Measurements from ENCODE around the gene GALNT17.

DNA sequence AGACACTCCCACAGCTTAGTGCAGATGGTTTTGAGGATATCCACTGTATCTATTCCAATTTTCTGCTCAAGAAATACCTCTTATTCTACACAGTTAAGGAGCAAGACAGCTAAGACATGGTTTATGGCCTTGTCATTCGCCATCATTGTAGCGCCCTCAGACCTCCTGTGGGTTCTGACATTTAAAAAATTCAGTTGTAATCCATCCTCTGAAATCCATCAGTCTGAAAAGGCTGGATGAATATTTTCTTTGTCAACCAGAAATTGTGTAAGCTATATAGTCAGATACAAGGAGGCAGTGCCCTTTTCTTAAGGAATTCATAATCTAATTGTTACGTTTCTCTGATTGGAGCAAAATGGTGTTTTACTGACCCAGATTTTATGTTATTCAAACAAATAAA lies 353.6 kb downstream of the GALNT17 start:
- no peak for TF ChIP-seq TAF1 (IDR thresholded peaks at IDR 0.05; ENCODE audit: low read depth, low read length)
- TF ChIP-seq POLR2A (IDR thresholded peaks at IDR 0.05; ENCODE audit: low read depth, low read length): no peak
- no peak for TF ChIP-seq POLR2AphosphoS5 (IDR thresholded peaks at IDR 0.05; ENCODE audit: low read depth, low read length)
- TF ChIP-seq POU2F2 (IDR thresholded peaks at IDR 0.05; ENCODE audit: low read depth, low read length): no peak
- TF ChIP-seq SPI1 (IDR thresholded peaks at IDR 0.05; ENCODE audit: low read depth, low read length): no peak
